HG02623 (cell line): ENCODE data around the gene TLCD1.
"Not testable (repeated sequence)": the region's sequence is repeated elsewhere in the genome, so short reads cannot be mapped to it uniquely, and the experiment has no call there.

Experiments used
- ATAC-seq: cut with Tn5 transposase; IDR thresholded peaks from one replicate; pipeline ENCODE4 v1.9.1; 2021; ENCODE audit warnings: moderate library complexity; ENCODE audit not compliant: unreplicated experiment

The TLCD1 gene

DNA sequence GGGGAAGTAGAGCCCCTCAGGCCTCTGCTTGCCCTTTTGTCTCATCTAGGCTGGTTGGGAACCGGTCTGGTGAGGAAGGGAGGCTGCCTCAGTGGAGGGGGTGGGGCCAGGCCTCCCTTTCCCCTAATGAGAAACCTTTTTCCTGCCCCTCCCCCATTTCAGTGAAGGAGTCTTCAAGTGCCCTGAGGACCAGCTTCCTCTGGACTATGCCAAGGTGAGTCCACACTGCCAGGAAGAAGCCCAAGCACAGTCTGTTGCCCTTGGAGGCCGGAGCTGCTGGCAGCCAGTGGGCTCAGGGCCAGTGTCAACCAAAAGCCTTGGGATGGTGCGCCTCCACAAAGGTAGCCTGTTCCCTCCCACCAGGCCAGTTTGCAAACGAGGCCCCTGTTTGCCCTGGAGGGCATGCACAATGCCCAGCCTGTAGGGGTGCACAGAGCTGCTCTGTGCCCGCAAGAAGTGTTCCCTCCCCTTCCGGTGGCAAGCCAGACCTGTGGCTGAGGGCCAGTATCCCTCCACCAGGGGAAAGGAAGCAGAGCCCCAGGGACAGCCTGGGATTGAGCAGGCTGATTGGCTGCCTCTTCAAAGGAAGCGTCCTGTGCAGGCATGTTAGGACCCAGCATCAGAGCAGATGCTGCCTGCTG is 21.1 kb upstream of the TLCD1 start:
- ATAC-seq: no peak

DNA sequence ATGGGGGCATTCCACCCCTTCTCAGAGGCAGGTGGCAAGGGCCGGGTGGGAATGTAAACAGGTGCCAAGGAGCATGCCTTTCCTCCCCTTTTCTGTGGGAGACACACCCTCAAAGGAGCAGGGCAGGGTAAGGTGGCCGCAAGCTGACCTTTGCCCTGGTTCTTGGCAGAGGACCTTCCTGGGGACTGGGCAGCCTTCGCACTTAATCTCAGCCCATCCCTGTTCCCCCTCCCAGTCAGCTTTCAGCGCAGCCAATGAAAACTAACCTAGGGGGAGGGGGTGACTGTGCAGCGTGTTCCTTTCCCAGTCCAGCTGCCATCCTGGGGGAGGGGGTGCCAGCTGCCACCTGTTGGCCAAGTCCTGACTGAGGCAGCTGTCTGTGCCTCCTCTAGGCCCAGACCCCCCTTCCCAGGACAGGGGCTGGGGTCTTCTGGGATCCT is 20.6 kb upstream of the TLCD1 start:
- ATAC-seq: no peak

DNA sequence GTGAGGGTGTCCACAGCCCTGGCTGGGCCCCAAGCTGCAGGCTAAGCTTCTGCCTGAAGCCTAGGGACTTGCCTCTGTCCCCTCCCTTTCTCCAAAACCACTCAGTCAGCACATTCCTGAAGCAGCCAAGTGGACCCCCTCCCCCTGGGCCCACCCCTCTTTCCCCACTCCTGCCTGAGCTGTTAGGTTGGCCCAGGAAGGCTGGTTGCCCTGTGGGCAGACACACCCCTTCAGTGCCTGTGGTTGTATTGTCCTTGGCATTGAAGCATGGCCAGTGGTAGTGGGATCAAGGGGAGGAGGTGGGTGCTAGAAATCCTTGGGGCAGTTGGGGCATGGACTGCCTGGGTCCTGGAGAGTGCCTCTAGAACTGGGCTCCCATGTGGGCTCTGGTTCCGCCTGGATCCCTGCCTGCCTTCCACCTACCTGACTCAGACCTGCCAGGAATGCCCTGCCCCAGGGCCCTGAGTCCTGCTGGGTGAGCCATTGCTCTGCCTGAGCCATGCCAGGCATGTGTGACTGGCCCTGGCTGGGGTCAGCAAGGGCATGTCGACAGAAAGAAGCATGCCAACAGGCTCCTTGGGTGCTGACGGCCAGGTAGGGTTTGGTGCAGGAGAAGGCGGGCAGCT is 19.9 kb upstream of the TLCD1 start:
- no peak for ATAC-seq

DNA sequence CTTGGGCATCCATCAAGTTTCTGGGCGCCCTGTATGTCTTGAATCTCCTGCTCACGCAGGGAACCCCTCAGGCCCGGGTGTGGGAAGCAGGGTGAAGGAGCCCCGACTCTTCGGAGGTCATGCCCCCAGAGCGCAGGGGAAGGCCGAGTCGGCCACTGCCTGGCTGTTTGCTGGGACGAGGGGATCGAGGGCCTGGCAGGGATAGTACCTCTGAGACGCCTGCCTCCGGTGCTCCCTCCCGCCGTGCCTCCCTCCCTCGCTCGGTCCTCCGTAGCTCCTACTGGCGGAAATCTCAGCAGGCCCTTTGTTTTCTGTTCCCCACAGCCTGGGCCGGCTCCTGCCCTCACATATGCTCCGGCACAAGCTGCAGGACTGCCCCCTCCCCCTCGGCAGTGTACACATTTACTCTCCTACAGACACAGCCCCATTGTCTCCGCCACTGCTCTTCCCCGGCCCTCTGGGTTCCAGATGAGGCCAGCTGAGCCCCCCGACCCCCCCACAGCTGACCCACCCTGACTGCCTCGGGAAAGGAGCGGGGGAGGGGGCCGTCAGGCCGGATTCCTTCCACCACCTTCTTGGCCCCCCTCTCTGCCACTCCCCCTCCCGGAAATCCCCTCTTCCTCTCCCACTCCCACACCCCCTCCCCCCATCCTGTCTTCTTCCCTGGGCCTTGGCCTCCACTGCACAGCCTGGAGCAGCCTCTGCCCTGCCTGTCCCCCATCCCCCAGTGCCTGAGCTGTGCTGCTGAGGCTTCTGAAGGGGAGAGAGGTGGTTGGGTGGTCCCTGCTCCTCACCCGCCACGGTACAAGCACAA is 19.1 kb upstream of the TLCD1 start:
- ATAC-seq: no peak

DNA sequence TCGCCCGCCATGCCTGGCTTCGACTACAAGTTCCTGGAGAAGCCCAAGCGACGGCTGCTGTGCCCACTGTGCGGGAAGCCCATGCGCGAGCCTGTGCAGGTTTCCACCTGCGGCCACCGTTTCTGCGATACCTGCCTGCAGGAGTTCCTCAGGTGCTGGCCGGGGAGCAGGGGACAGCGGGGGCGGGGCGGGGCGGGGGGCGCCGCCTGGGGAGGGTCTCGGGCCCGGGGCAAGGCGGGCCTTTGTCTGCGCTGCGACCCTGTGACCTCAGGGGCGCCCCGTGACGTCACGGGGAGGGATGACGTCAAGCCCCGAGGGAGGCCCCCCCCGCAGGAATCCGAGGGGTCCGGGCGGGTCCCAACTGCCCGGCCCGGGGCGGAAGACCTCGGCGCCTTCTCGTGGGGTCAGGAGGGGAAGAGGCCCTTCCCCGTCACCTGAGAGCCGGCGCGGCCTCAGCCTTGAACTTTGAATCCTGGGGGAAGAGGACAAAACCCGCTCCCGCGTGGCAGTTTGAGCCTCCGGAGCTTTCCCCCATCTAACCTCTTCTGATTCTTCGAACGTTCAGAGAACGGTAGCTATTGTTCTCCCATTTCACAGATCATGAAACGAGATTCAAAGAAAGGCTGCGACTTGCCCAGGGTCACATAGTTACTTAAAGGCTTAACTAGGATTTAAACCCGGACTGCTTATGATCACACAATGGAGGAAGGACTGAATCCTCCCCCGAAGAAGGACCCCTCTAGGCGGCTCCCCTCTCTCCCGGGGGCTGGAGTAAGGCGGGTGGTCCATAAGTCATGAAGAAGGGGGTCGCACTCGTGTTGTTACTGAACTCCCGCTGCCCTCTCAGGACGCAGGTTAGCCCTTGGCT is 18.3 kb upstream of the TLCD1 start:
- peak; percentile 17 for ATAC-seq

DNA sequence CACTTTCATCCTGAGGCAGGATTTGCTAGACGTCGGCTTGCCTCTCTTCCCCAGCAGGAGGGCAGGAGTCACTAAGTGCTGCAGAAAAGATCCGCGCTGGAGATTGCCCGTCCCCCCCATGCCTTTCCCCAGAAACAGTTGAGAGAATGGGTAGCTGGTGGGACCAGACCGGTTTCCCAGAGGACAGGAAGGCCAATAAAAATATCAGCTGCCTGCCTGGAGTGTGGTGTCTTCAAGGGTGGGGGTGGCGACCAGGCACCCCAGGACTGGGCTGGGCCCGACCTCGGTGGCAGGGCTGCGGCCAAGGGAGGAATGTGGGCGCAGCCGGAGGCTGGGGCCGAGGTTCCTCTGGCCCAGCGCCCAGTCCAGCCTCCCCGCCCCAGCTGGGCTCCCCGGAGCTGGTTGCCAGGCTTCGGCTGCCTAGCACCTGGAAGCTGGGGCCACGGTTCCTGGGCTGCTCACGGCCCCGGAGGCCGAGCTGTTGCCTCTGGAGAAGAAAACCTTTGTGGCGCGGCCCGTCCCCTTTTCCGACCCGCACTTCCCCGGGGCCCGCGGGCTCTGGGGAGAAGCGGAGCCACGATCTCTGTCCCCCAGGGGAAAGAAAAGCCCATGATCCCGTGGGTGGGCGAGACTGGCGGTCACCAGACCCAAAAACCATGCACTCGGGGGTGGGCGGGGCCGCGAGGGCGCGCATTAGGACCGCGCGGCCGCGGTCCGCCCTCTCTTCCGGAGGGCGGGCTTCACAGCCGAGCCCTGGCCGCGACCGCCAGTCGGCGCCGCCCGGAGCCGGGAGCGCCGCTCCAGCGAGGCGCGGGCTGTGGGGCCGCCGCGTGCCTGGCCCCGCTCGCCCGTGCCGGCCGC is 17.4 kb upstream of the TLCD1 start, which contains the start of gene TRAF4:
Gene TRAF4 (plus strand): TSS at position 769 of the 861 bp plus-strand sequence. CDS start 102 bp downstream, outside the sequence.
- peak; percentile 59 for ATAC-seq

DNA sequence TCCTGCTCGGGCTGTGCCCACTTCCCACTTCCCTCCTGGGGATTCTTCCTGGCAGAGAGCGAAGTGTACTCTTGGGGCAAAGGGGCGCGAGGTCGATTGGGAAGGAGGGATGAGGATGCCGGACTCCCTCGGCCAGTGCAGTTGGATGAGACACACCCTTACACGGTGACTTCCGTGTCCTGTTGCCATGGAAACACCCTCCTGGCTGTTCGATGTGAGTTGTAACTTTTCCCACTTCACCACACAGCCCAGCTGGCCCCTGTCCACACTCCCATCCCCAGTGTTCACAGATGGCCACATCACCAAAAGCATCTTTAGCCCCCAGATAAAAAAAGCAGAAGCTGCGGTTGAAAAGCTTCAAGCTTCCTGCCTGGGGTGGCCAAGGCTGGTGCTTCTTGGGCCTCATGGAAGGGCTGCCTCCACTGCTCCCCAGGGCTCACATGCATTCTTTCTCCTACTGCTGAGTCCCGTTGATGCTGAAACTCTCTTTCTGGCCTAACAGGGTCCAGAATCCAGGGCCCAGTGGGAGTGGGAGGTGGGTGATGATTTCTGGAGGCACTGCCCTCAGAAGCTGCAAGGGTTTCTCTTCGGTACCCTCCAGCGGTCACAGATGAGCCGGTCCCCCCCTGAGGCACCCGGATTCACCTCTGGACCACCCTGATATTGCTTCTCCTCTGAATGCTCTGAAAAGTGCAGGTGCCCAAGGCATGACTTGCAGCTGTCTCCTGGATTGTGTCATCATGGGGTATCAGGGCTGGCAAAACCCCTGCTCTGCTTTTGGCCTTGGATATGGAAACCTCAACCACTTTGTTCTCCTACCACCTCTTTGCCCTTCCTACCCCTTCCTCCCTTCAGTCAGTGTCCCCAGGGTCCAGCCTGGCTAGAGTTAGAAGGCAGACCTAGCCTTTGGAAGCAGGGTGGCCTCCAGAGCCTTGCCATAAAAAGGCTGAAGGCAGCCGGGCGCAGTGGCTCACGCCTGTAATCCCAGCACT is 15.6 kb upstream of the TLCD1 start:
- ATAC-seq: no peak

DNA sequence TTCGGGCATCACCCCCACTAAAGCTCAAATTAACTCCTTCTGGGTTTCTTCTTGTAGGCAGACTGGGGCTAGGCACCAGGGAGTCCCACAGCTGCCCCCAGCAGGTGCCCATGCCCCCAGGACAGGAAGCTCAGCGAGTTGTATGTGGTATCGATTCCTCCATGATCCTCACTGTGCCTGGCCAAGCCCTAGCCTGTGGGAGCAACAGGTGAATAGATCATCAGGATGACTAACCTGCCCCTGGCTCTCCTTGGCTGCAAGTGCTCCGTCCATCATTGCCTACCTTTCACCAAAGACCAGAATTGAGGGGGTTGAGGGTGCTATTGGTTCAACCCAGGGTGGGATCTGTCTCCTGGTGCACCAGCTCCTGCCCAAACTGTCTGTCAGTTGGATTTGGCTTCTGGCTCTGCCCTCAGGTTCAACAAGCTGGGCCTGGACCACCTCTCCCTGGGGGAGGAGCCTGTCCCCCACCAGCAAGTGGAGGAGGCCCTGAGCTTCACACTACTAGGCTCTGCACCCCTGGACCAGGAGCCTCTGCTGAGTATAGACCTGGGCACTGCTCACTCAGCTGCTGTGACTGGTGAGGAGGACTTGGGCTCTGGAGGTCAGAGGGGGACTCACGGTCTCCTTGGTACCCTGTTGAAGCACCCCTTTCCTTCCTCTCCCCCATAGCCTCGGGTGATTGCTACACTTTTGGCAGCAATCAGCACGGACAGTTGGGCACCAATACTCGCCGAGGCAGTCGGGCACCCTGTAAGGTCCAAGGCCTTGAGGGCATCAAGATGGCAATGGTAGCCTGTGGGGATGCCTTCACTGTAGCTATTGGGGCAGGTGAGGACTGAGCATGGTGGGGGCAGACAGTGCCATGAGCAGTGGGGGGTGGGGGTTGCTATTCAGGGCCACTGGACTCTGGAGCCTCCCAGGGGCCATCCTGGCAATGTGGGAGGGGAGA is 14.6 kb upstream of the TLCD1 start:
- no peak for ATAC-seq

DNA sequence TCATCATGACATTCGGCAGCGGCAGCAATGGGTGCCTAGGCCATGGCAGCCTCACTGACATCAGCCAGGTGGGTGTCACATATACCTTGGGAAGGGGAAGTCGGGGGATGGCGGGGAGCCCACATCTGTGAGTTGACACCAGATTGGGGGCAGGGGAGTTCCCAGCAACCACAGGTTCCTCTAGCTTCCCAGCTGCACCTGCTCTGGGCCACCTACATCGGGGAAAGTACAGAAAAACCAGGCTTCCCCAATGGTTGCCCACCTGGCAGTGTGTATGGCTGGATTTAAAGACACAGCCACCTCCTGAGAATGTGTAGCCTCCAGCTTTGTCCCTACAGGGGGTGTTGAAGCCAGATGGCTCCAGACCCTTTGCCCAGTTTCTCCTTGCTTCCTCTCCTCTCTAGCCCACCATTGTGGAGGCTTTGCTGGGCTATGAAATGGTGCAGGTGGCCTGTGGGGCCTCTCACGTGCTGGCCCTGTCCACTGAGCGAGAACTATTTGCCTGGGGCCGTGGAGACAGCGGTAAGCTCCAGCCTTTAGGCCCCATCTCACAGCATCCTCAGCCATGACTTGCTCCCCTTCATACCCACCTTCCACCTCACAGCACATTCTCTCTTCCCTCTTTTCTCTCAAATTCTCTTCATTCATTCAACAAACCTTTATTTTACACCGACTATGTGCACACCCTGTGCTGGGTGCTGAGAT is 12.8 kb upstream of the TLCD1 start:
- no peak for ATAC-seq

DNA sequence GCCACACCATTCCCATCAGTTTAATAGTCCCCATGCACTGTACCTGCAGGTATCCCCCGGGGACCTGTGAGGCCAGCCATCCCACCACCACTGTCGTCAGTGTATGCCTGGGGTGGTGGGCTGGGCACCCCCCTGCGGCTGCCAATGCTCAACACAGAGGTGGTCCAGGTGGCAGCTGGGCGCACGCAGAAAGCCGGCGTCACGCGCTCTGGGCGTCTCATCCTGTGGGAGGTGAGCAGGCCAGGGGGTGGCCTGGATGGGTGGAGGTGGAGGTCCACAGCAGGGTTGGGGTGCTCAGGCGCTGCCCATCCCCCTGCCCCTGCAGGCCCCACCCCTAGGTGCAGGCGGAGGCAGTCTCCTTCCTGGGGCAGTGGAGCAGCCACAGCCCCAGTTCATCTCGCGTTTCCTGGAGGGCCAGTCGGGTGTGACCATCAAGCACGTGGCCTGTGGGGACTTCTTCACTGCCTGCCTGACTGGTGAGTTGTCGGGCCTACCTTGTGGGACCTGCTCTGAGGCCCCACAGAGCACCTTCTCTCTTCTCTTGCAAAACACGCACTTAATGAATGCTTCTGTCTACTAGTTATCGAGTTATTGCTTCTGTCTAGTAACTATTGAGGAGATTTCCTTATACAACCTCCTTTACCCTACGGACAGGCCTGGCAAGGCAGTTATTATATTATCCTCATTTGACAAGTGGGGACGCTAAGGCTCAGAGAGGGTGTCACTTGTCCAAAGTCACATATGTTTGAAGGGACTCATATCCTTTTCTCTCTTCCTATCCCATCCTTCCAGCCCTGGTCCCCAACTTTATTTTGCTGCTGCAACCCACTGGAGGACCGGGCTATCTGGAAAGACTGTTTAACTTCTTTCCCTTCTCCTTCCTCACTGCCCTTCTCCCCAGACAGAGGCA is 12.0 kb upstream of the TLCD1 start:
- ATAC-seq: peak; percentile 59

DNA sequence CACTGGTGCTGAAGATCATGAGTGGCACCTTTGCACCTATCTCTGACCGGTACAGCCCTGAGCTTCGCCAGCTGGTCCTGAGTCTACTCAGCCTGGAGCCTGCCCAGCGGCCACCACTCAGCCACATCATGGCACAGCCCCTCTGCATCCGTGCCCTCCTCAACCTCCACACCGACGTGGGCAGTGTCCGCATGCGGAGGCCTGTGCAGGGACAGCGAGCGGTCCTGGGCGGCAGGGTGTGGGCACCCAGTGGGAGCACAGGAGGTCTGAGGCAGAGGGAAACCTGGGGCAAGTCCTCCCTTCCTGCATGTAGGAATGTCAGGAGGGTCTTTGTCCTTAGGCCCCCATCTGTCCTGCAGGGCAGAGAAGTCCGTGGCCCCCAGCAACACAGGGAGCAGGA is 11.3 kb upstream of the TLCD1 start:
- ATAC-seq: no peak

DNA sequence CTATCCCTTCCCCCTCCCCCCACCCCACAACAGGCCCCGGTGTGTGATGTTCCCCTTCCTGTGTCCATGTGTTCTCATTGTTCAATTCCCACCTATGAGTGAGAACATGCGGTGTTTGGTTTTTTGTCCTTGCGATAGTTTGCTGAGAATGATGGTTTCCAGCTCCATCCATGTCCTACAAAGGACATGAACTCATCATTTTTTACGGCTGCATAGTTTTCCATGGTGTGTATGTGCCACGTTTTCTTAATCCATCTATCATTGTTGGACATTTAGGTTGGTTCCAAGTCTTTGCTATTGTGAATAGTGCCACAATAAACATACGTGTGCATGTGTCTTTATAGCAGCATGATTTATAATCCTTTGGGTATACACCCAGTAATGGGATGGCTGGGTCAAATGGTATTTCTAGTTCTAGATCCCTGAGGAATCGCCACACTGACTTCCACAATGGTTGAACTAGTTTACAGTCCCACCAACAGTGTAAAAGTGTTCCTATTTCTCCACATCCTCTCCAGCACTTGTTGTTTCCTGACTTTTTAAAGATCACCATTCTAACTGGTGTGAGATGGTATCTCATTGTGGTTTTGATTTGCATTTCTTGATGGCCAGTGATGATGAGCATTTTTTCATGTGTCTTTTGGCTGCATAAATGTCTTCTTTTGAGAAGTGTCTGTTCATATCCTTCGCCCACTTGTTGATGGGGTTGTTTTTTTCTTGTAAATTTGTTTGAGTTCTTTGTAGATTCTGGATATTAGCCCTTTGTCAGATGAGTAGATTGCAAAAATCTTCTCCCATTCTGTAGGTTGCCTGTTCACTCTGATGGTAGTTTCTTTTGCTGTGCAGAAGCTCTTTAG is 10.1 kb upstream of the TLCD1 start:
- not testable (repeated sequence) for ATAC-seq

DNA sequence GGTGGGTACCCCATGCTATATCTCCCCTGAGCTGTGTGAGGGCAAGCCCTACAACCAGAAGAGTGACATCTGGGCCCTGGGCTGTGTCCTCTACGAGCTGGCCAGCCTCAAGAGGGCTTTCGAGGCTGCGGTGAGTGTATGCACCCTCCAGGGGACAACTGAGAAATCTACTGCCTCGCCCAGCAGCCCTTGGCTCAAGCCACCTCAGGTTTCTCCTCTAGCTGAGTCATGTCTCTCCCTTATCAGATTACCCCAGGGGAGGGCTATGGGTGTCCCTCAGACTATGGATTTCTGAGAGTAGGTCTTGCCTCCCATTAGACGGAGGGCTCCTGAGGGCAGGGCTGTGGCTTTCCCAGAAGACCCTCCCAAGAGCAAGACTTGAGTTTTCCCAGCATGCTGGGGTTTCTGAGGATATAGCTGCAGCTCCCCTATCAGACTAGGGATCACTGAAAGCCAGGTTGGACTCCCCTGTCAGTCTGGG is 9.2 kb upstream of the TLCD1 start:
- no peak for ATAC-seq

DNA sequence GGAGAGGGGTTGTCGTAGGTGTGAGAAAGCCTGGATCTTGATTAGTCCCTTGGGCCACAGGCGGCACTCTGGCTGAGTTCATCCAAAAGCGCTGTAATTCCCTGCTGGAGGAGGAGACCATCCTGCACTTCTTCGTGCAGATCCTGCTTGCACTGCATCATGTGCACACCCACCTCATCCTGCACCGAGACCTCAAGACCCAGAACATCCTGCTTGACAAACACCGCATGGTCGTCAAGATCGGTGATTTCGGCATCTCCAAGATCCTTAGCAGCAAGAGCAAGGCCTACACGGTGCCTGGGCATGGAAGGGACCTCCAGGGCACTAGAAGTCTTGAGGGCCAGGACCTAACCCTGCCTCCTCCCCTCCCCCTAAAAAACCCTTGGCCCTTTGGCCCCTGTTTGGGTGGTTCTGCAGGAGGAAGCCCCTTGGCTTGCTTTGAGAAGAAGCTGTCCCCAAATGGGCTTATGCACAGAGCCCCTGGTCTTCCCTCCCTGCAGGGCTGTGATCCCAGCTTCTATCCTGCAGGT is 8.7 kb upstream of the TLCD1 start:
- no peak for ATAC-seq

DNA sequence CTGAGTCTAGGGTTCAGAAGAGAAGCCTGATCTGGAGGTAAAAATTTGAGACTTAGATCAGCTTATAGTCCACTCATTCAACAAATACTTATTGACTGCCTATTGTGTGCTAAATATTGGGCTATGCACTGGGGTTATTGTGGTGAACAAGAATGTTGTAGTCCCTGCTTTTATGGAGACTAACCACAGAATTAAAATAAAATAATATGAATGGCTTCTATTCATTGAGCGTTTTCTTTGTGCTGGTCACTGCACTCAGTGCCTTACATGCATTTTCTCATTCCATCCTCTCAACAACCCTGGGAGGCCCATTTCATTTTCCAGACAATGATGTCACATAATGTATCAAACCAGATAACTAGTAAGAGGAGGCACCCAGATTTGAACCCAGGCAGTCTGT is 7.3 kb upstream of the TLCD1 start:
- ATAC-seq: no peak
